HepG2 (cell line): ENCODE measurements around the gene ASF1B. TPM values are rescaled to one million over a fixed set of nuclear protein-coding genes. Genes with fewer than 3 reads are reported as not detected.
A peak's percentile ranks its signal among the peaks of the same experiment; 100 is the strongest.

ENCODE experiments used
- ATAC-seq: fragments of 200-7000 bp; cut with Tn5 transposase; 3 replicates; pipeline ENCODE4 v1.9.1; 2020; ENCODE audit warnings: mild to moderate bottlenecking, moderate library complexity
- BruUV-seq: library from RNA; stranded (reverse); fragments of 400-500 nt; replicated peaks from 2 replicates; lab custom pipeline; 2021; lab: Mats Ljungman, UMichigan
- CTCF ChIA-PET: fragments of 300-600 bp; formaldehyde crosslinking; extraction: SDS; loops from one replicate; lab custom pipeline; 2021; ENCODE audit warnings: low total read pairs, inconsistent platforms, low intra/inter-chr PET ratio; lab: Yijun Ruan, JAX
- POLR2A ChIA-PET: fragments of 350-600 bp; sonication (Branson Sonifier 250); formaldehyde crosslinking; loops from one replicate; lab custom pipeline; 2020; ENCODE audit warnings: antibody characterized with exemption, inconsistent platforms; lab: Yijun Ruan, JAX
- DNase-seq: peaks from one replicate; pipeline ENCODE4 v3.0.0-alpha.2; 2015; ENCODE audit warnings: low spot score
- FAIRE-seq: peaks from 3 replicates; lab custom pipeline; 2011; peaks lifted over from hg19 to GRCh38; lab: Jason Lieb, UNC
- H2AFZ ChIP-seq: one replicate; pipeline ENCODE4 v1.6.1; 2011; ENCODE audit warnings: low read length, inconsistent platforms
- H3K27ac ChIP-seq: fragments of 300-600 bp; 3 replicates; pipeline ENCODE4 v1.8.0; 2011; ENCODE audit warnings: mixed run types, mild to moderate bottlenecking, mixed read lengths, low read length, inconsistent platforms; ENCODE audit not compliant: insufficient read depth; ENCODE audit errors: extremely low read length
- H3K27me3 ChIP-seq, 2 experiments: fragments of 200-600 bp in 1 of 2; 2 replicates in 1 of 2; 3 replicates in 1 of 2; pipeline versions ENCODE4 v1.6.0 to v1.8.0; 2011; ENCODE audit warnings: low read length in 2 of 2, mild to moderate bottlenecking in 2 of 2, moderate library complexity in 2 of 2, inconsistent platforms in 1 of 2; ENCODE audit not compliant: insufficient read depth in 2 of 2, control insufficient read depth in 1 of 2
- H3K36me3 ChIP-seq, 2 experiments: fragments of 200-600 bp in 1 of 2; replicated peaks in 1 of 2; 2 replicates in 1 of 2; 3 replicates in 1 of 2; pipeline versions ENCODE4 v1.5.1 to v1.8.0; 2011; ENCODE audit warnings: low read length in 2 of 2, inconsistent platforms in 1 of 2; ENCODE audit not compliant: insufficient read depth in 2 of 2, control insufficient read depth in 1 of 2
- H3K4me1 ChIP-seq: 2 replicates; pipeline ENCODE4 v1.5.1; 2012; ENCODE audit warnings: low read length, inconsistent platforms; ENCODE audit not compliant: insufficient read depth
- H3K4me2 ChIP-seq: 2 replicates; pipeline ENCODE4 v1.6.0; 2011; ENCODE audit warnings: low read depth, low read length, inconsistent platforms
- H3K4me3 ChIP-seq, 3 experiments: fragments of 200-600 bp in 1 of 3; sonication (generic), shearing (Covaris generic) in 1 of 3; replicated peaks in 1 of 3; 2 replicates each; pipeline ENCODE4 v1.5.1; 2011 to 2016; ENCODE audit warnings: low read length in 3 of 3, inconsistent platforms in 2 of 3, low read depth in 2 of 3, mild to moderate bottlenecking in 2 of 3, control low read depth in 1 of 3, mixed read lengths in 1 of 3; ENCODE audit not compliant: insufficient read depth in 1 of 3
- H3K79me2 ChIP-seq: one replicate; pipeline ENCODE4 v1.6.1; 2011; ENCODE audit warnings: low read length, inconsistent platforms; ENCODE audit not compliant: insufficient read depth
- H3K9ac ChIP-seq: 2 replicates; pipeline ENCODE4 v1.6.0; 2011; ENCODE audit warnings: mild to moderate bottlenecking, low read depth, low read length, inconsistent platforms; ENCODE audit not compliant: insufficient read depth
- H3K9me3 ChIP-seq: 2 replicates; pipeline ENCODE4 v1.5.1; 2012; ENCODE audit warnings: mild to moderate bottlenecking, low read length
- H4K20me1 ChIP-seq: 2 replicates; pipeline ENCODE4 v1.6.0; 2011; ENCODE audit warnings: inconsistent platforms, mild to moderate bottlenecking, low read length, moderate library complexity; ENCODE audit not compliant: insufficient read depth
- CTCF ChIP-seq: sonication (generic); formaldehyde crosslinking; IDR thresholded peaks from 2 replicates; pipeline ENCODE4 v1.5.0; 2020; ENCODE audit warnings: mild to moderate bottlenecking, missing genetic modification reagents, moderate library complexity
- HIC2 ChIP-seq: sonication (generic); formaldehyde crosslinking; IDR thresholded peaks from 2 replicates; pipeline ENCODE4 v1.9.0; 2022; ENCODE audit warnings: low read depth, missing genetic modification reagents
- SMC3 ChIP-seq: IDR thresholded peaks from 2 replicates; pipeline ENCODE4 v1.6.1; 2011; ENCODE audit warnings: low read length, improper control_type of control experiment
- SNAPC4 ChIP-seq: sonication (generic); formaldehyde crosslinking; IDR thresholded peaks from 2 replicates; pipeline ENCODE4 v1.4.0; 2020; ENCODE audit warnings: mild to moderate bottlenecking, missing genetic modification reagents
- STAG1 ChIP-seq: sonication (generic); formaldehyde crosslinking; IDR thresholded peaks from 2 replicates; pipeline ENCODE4 v1.4.0; 2020; ENCODE audit warnings: missing genetic modification reagents
- ZBTB38 ChIP-seq: sonication (generic); formaldehyde crosslinking; IDR thresholded peaks from 2 replicates; pipeline ENCODE4 v1.5.1; 2020; ENCODE audit warnings: mild to moderate bottlenecking, missing genetic modification reagents
- ZNF121 ChIP-seq: sonication (generic); formaldehyde crosslinking; IDR thresholded peaks from 2 replicates; pipeline ENCODE4 v1.5.0; 2020; ENCODE audit warnings: mild to moderate bottlenecking, missing genetic modification reagents
- ZNF263 ChIP-seq: sonication (generic); formaldehyde crosslinking; IDR thresholded peaks from 2 replicates; pipeline ENCODE4 v1.4.0; 2020; ENCODE audit warnings: missing genetic modification reagents
- WGBS: methylation state at CpG from one replicate; pipeline ENCODE4 v1.1.6; 2017; ENCODE audit warnings: low lambda C conversion rate; 5-methylcytosine and 5-hydroxymethylcytosine counted together
- in situ Hi-C: cut with HindIII; loops from 2 replicates; pipeline ENCODE4 v1.10.0; 2017; ENCODE audit warnings: low pct_unique_long_range_greater_than_20kb; ENCODE audit not compliant: extremely low pct_ligation_motif_present
- intact Hi-C: fragments of 100-400 bp; cut with micrococcal nuclease; formaldehyde crosslinking; loops from one replicate; pipeline ENCODE4 v1.10.0; 2022; ENCODE audit not compliant: unreplicated experiment
- polyA plus RNA-seq, 8 experiments: library from polyadenylated mRNA; depleted of rRNA in 3 of 8; stranded (reverse) in 7 of 8; unstranded in 1 of 8; fragments of >200 nt; fragmentation: Illumina TruSeq in 4 of 8; extraction: Trizol in 4 of 8; gene quantifications; 2 replicates each; pipeline versions ENCODE4 v1.2.1 to v1.2.3, GENCODE V29; 2011 to 2016; ENCODE audit warnings: low read depth in 4 of 8, missing spikeins in 1 of 8, mixed read lengths in 1 of 8; ENCODE audit not compliant: insufficient read depth in 1 of 8
- total RNA-seq, 5 experiments: library from RNA; depleted of rRNA; stranded (reverse); fragments of >200 nt; fragmentation: Illumina TruSeq; extraction: Trizol; gene quantifications; 2 replicates each; pipeline ENCODE4 v1.2.3, GENCODE V29; 2016; ENCODE audit warnings: low read depth in 1 of 5

Gene ASF1B
- total and polyA plus RNA-seq, 2 of the 13 experiments (the other 11 are each of a cell fraction or from before 2014, with no cell fraction given): 18.2 to 24.8 TPM

- FAIRE-seq: no peak
- TF ChIP-seq STAG1 (CRISPR knock-in tag): peak; percentile 55
- TF ChIP-seq HIC2 (CRISPR knock-in tag): no peak
- TF ChIP-seq ZNF121 (CRISPR knock-in tag): peak; percentile 74
- no peak for TF ChIP-seq SNAPC4 (CRISPR knock-in tag)
- TF ChIP-seq ZBTB38 (CRISPR knock-in tag): 0 out of 2 replicates have a peak, but pooled peaks have one; percentile 27
- TF ChIP-seq SMC3: peak; percentile 34; the same call in 1 of the 2 replicates
- TF ChIP-seq ZNF263 (CRISPR knock-in tag): no peak
- peak; percentile 64 for TF ChIP-seq CTCF (CRISPR knock-in tag)
- TF ChIP-seq, all 625 proteins: peak for 5
- H3K27me3 ChIP-seq: no peaks in the 10 kb centered on the region
- no peak overlapping the region for H3K9ac ChIP-seq
- CTCF ChIA-PET: no interaction called here
- BruUV-seq: no TSS peak
- no peak overlapping the region for H3K27ac ChIP-seq
- no peaks in the 10 kb centered on the region for H3K79me2 ChIP-seq
- no peak overlapping the region for H3K4me2 ChIP-seq
- peaks cover 6% of the 10 kb centered on the region for H3K4me1 ChIP-seq
- ATAC-seq (peak; percentile 67), DNase-seq (no peak)
- peaks cover 3 to 15% of the 10 kb centered on the region in 2 experiments; a peak in 4 of 5 replicates for H3K36me3 ChIP-seq
- in situ Hi-C loops (no loop called here), intact Hi-C loops (no loop called here)
- no peak overlapping the region for H3K4me3 ChIP-seq
- 95% methylated on average over 8 of the region's 11 CpGs for WGBS
- POLR2A ChIA-PET: interaction anchor here (1.0 to 1.3 kb wide), 2 partner anchors 21 to 22 kb away, joined by 3 read pairs; partner anchors contain the start of gene PRKACA
- no peak overlapping the region for H2AFZ ChIP-seq
- no peaks in the 10 kb centered on the region for H4K20me1 ChIP-seq
- H3K9me3 ChIP-seq: peaks cover 6% of the 10 kb centered on the region; the same call in 1 of the 2 replicates
These were observed 40.0 kb downstream of the ASF1B start for GRCh38 chr19:14096272-14096992.
